ENCODE results near the gene MYO5B. TPM values are rescaled to one million over a fixed set of nuclear protein-coding genes. Genes with fewer than 3 reads are reported as not detected.
"Not testable (repeated sequence)": the region's sequence is repeated elsewhere in the genome, so short reads cannot be mapped to it uniquely, and the experiment has no call there.

The MYO5B gene
- polyA plus RNA-seq = 100 to 1,000 TPM in 2 of 4 donors, 10 to 100 TPM in 2; 45.0 to 185 (median 102) TPM
- long read RNA-seq, donor 1 = 0 reads
- long read RNA-seq, donor 2 = 0 reads
- long read RNA-seq, donor 3, partial matches to known transcripts = 0 of 2 reads
- long read RNA-seq, donor 3, other reads (novel, unspliced or antisense) = 0 of 2 reads
- long read RNA-seq, donor 4 = 0 reads
- long read RNA-seq, donor 5 = 0 reads
- long read RNA-seq, donor 6, transcript MYO5B-207 (9 exons, 1,693 nt) = major isoform, 6 of 7 reads
- long read RNA-seq, donor 6, partial matches to known transcripts = 0 of 7 reads
- long read RNA-seq, donor 6, other reads (novel, unspliced or antisense) = 0 of 7 reads
- long read RNA-seq, donor 7 = 0 reads
- long read RNA-seq, donor 8 = 0 reads
- long read RNA-seq, donor 9 = 0 reads
- long read RNA-seq, donor 10, partial matches to known transcripts = 0 of 1 reads
- long read RNA-seq, donor 10, other reads (novel, unspliced or antisense) = 0 of 1 reads

- H3K27ac ChIP-seq (ENCODE audit: low read depth in 1 of 3, low read length in 2 of 3) = peak within 1 kb of the TSS; percentile 81 to 93 (median 92)
- H3K27me3 ChIP-seq (ENCODE audit: control insufficient read depth in 3 of 3, insufficient read depth in 3 of 3, low read length in 3 of 3) = peaks cover 0 to 25% (median 11%) of the 10 kb centered on the region in 3 donors
- peak within 1 kb of the TSS; percentile 71 to 90 (median 74) for H3K4me3 ChIP-seq (ENCODE audit: low read depth in 1 of 3, low read length in 3 of 3)
- no peaks in the 10 kb centered on the region for H3K36me3 ChIP-seq (ENCODE audit: control insufficient read depth in 3 of 3, insufficient read depth in 2 of 3, low read depth in 1 of 3, low read length in 3 of 3)
- 0 to 1% (median 1%) methylated on average over 70 to 115 of the region's 115 CpGs for WGBS, 3 donors
- no peaks in the 10 kb centered on the region for H3K9me3 ChIP-seq (ENCODE audit: control insufficient read depth in 2 of 2, insufficient read depth in 1 of 2, low read depth in 1 of 2, low read length in 1 of 2)
- peaks cover 0 to 7% (median 3%) of the 10 kb centered on the region in 3 donors for H3K4me1 ChIP-seq (ENCODE audit: control insufficient read depth in 3 of 3, insufficient read depth in 2 of 3, low read depth in 1 of 3, low read length in 2 of 3)
- FAIRE-seq (no peak), DNase-seq (peak; percentile 95 to 96)
Measured at GRCh38 chr18:50194631-50195532, at the start of gene MYO5B. Gene MYO5B, minus strand, starts transcription at chr18:50195147. Its CDS starts 354 bp downstream, at chr18:50194793.

GRCh38 chr18:50241768-50242167, 46.8 kb upstream of the MYO5B start:
- H3K4me1 ChIP-seq (ENCODE audit: control insufficient read depth in 3 of 3, insufficient read depth in 2 of 3, low read depth in 1 of 3, low read length in 2 of 3); DNase-seq; FAIRE-seq; H3K27me3 ChIP-seq (ENCODE audit: control insufficient read depth in 3 of 3, insufficient read depth in 3 of 3, low read length in 3 of 3); H3K36me3 ChIP-seq (ENCODE audit: control insufficient read depth in 3 of 3, insufficient read depth in 2 of 3, low read depth in 1 of 3, low read length in 3 of 3); H3K27ac ChIP-seq (ENCODE audit: low read depth in 1 of 3, low read length in 2 of 3); H3K4me3 ChIP-seq (ENCODE audit: low read depth in 1 of 3, low read length in 3 of 3): not testable (repeated sequence)
- 78 to 93% (median 93%) methylated on average over 8 of the region's 8 CpGs for WGBS, 3 donors
- peaks cover 0 to 27% of the 10 kb centered on the region in 2 donors for H3K9me3 ChIP-seq (ENCODE audit: control insufficient read depth in 2 of 2, insufficient read depth in 1 of 2, low read depth in 1 of 2, low read length in 1 of 2)

GRCh38 chr18:50240080-50240563, 45.2 kb upstream of the MYO5B start:
- FAIRE-seq = no peak

GRCh38 chr18:50232419-50232818, 37.5 kb upstream of the MYO5B start:
- Histone ChIP-seq H3K36me3 (ENCODE audit: control insufficient read depth in 3 of 3, insufficient read depth in 2 of 3, low read depth in 1 of 3, low read length in 3 of 3) (no peaks in the 10 kb centered on the region), H3K27ac (ENCODE audit: low read depth in 1 of 3, low read length in 2 of 3) (no peak overlapping the region), H3K9me3 (ENCODE audit: control insufficient read depth in 2 of 2, insufficient read depth in 1 of 2, low read depth in 1 of 2, low read length in 1 of 2) (peaks cover 0 to 2% of the 10 kb centered on the region in 2 donors), H3K4me1 (ENCODE audit: control insufficient read depth in 3 of 3, insufficient read depth in 2 of 3, low read depth in 1 of 3, low read length in 2 of 3) (no peaks in the 10 kb centered on the region), H3K27me3 (ENCODE audit: control insufficient read depth in 3 of 3, insufficient read depth in 3 of 3, low read length in 3 of 3) (no peaks in the 10 kb centered on the region), H3K4me3 (ENCODE audit: low read depth in 1 of 3, low read length in 3 of 3) (no peak overlapping the region)
- 64 to 82% (median 65%) methylated on average over 2 of the region's 2 CpGs for WGBS, 3 donors
- no peak for FAIRE-seq
- no peak for DNase-seq

More at GRCh38 chr18:50240080-50240563, 45.2 kb upstream of the MYO5B start:
- peak in 1 of 2 donors; percentile 63 for DNase-seq
- Histone ChIP-seq H3K27ac (ENCODE audit: low read depth in 1 of 3, low read length in 2 of 3) (no peak overlapping the region), H3K4me1 (ENCODE audit: control insufficient read depth in 3 of 3, insufficient read depth in 2 of 3, low read depth in 1 of 3, low read length in 2 of 3) (no peaks in the 10 kb centered on the region), H3K27me3 (ENCODE audit: control insufficient read depth in 3 of 3, insufficient read depth in 3 of 3, low read length in 3 of 3) (no peaks in the 10 kb centered on the region), H3K9me3 (ENCODE audit: control insufficient read depth in 2 of 2, insufficient read depth in 1 of 2, low read depth in 1 of 2, low read length in 1 of 2) (peaks cover 0 to 27% of the 10 kb centered on the region in 2 donors), H3K4me3 (ENCODE audit: low read depth in 1 of 3, low read length in 3 of 3) (no peak overlapping the region), H3K36me3 (ENCODE audit: control insufficient read depth in 3 of 3, insufficient read depth in 2 of 3, low read depth in 1 of 3, low read length in 3 of 3) (no peaks in the 10 kb centered on the region)
- WGBS, 3 donors = 84 to 87% (median 85%) methylated on average over 3 of the region's 3 CpGs

- Histone ChIP-seq H3K4me1 (ENCODE audit: control insufficient read depth in 3 of 3, insufficient read depth in 2 of 3, low read depth in 1 of 3, low read length in 2 of 3) (no peaks in the 10 kb centered on the region), H3K4me3 (ENCODE audit: low read depth in 1 of 3, low read length in 3 of 3) (no peak overlapping the region), H3K27me3 (ENCODE audit: control insufficient read depth in 3 of 3, insufficient read depth in 3 of 3, low read length in 3 of 3) (no peaks in the 10 kb centered on the region), H3K36me3 (ENCODE audit: control insufficient read depth in 3 of 3, insufficient read depth in 2 of 3, low read depth in 1 of 3, low read length in 3 of 3) (no peaks in the 10 kb centered on the region), H3K27ac (ENCODE audit: low read depth in 1 of 3, low read length in 2 of 3) (no peak overlapping the region), H3K9me3 (ENCODE audit: control insufficient read depth in 2 of 2, insufficient read depth in 1 of 2, low read depth in 1 of 2, low read length in 1 of 2) (peaks cover 0 to 5% of the 10 kb centered on the region in 2 donors)
- DNase-seq (no peak), FAIRE-seq (no peak)
- 52 to 64% (median 53%) methylated on average over 4 of the region's 4 CpGs for WGBS, 3 donors
Measured at GRCh38 chr18:50231621-50232020, 36.7 kb upstream of the MYO5B start.

- not testable (repeated sequence) for H3K27me3 ChIP-seq (ENCODE audit: control insufficient read depth in 3 of 3, insufficient read depth in 3 of 3, low read length in 3 of 3); H3K4me1 ChIP-seq (ENCODE audit: control insufficient read depth in 3 of 3, insufficient read depth in 2 of 3, low read depth in 1 of 3, low read length in 2 of 3); DNase-seq; FAIRE-seq; H3K27ac ChIP-seq (ENCODE audit: low read depth in 1 of 3, low read length in 2 of 3); H3K36me3 ChIP-seq (ENCODE audit: control insufficient read depth in 3 of 3, insufficient read depth in 2 of 3, low read depth in 1 of 3, low read length in 3 of 3); H3K4me3 ChIP-seq (ENCODE audit: low read depth in 1 of 3, low read length in 3 of 3)
- peaks cover 0 to 30% of the 10 kb centered on the region in 2 donors for H3K9me3 ChIP-seq (ENCODE audit: control insufficient read depth in 2 of 2, insufficient read depth in 1 of 2, low read depth in 1 of 2, low read length in 1 of 2)
- WGBS, 3 donors = 58 to 79% (median 62%) methylated on average over 4 of the region's 4 CpGs
Measured at GRCh38 chr18:50220249-50220648, 25.3 kb upstream of the MYO5B start.

- peaks cover 0 to 30% of the 10 kb centered on the region in 2 donors for H3K9me3 ChIP-seq (ENCODE audit: control insufficient read depth in 2 of 2, insufficient read depth in 1 of 2, low read depth in 1 of 2, low read length in 1 of 2)
- DNase-seq (peak; percentile 35 to 59), FAIRE-seq (no peak)
- no peak overlapping the region for H3K4me3 ChIP-seq (ENCODE audit: low read depth in 1 of 3, low read length in 3 of 3)
- H3K36me3 ChIP-seq (ENCODE audit: control insufficient read depth in 3 of 3, insufficient read depth in 2 of 3, low read depth in 1 of 3, low read length in 3 of 3) = no peaks in the 10 kb centered on the region
- 38 to 54% (median 45%) methylated on average over 7 of the region's 7 CpGs for WGBS, 3 donors
- no peaks in the 10 kb centered on the region for H3K4me1 ChIP-seq (ENCODE audit: control insufficient read depth in 3 of 3, insufficient read depth in 2 of 3, low read depth in 1 of 3, low read length in 2 of 3)
- no peak overlapping the region for H3K27ac ChIP-seq (ENCODE audit: low read depth in 1 of 3, low read length in 2 of 3)
- H3K27me3 ChIP-seq (ENCODE audit: control insufficient read depth in 3 of 3, insufficient read depth in 3 of 3, low read length in 3 of 3) = no peaks in the 10 kb centered on the region
Measured at GRCh38 chr18:50218432-50219197, 23.7 kb upstream of the MYO5B start.

Data from small intestine (tissue), 16 donors.